Non-pigmented ciliary epithelial cell (primary cell): ENCODE results near the gene TMEM219.

Experiments used
- DNase-seq: peaks from one replicate; pipeline ENCODE4 v3.0.0-alpha.2; 2010; ENCODE audit warnings: low read depth

TMEM219 gene

DNA sequence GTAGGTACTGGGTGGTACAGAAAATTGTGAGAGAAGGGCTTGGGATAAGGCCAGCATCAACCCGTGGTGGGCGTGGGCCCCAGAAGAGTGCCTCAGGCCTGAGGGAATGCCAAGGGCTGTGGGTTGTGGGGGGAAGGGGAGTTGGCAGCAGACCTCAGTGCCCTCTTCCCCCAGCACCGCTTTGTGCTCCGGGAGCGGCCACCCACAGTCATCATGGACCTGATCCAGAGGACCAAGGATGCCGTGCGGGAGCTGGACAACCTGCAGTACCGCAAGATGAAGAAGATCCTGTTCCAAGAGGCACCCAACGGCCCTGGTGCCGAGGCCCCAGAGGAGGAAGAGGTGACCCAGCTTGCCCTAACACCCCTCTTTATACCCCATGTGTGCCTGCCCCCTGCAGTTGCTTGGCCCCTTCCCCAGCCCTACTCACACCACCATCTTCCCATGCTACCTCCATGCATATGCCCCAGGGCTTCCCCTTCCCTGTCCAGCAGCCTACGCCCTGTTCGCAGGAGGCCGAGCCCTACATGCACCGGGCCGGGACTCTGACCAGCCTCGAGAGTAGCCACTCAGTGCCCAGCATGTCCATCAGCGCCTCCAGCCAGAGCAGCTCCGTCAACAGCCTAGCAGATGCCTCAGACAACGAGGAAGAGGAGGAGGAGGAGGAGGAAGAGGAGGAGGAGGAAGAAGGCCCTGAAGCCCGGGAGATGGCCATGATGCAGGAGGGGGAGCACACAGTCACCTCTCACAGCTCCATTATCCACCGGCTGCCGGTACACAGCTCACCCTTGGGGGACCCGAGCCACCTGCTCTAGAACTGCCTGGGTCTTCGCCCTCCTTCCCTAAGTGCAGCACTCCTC lies 20.9 kb downstream of the TMEM219 start:
- no peak for DNase-seq

DNA sequence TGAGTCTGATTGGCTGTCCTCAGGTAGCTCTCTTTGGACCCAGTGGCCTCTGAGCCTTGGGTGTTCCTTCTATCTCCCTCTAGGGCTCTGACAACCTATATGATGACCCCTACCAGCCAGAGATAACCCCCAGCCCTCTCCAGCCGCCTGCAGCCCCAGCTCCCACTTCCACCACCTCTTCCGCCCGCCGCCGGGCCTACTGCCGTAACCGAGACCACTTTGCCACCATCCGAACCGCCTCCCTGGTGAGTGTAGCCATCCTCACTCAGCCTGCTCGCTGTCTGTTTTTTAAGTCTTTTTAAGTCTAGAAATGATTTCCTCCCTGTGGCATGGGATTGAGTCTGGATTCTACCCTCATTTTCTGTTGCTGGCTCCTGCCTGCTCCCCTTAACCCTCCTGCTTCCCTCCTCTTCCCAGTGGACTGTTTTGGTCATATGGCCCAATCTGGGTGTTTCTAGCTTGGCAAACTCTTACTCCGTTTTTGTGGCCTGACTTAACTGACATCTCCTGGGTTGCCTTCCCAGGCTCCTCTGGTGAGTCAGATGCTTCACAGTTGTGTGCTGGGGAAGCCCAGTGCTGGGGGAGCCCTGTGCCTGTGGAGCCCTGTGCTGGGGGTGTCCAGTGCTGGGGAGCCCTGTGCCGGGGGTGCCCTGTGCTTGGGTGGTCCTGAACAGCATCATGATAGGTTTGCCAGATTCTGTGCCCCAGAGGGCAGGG lies 21.7 kb downstream of the TMEM219 start:
- no peak for DNase-seq

DNA sequence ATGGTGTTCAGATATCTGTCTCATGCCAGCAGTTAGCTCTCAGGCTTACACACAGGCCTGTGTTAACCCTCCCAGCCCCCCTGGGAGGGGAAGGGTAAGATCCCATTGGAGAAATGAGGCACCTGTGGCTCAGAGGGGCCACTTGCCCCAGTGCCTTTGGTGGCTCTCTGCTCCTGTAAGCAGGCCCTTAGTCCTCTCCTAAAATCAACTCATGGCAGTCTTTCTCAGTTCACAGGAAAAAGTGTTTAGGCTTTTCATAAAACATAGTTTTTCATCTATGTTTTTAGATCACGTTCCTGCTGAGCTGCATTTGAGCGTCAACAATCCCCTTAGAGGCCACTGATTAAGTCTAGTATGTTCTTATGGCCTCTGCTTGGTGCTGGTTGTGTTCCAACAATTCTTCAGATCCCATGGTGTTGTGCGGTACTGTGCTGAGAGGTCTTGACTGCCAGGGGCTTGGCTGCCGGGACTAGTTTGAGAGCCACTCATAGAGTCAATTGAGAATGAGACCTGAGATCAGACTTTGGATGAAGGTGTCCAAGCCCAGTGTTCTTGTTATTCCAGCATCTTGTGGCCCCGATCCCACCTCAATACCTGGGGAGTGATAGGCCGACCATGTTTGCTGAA lies 22.4 kb downstream of the TMEM219 start:
- no peak for DNase-seq

DNA sequence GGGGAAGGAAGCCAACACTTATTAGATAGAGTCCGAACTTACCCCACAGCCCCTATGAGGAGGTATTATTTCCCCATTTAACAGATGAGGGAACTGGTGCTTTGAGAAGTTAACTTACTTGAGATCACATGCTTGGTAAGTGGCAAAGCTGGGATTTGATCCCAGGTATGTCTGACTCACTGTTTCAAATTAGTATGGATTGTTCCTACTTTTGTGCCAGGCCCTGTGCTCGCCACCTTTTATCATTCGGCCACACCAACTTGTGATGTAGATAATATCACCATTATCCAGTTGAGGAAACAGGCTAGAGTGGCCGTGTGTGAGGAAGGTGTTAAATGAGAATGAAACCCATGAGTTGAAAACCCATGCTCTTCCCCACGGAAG lies 22.9 kb downstream of the TMEM219 start:
- DNase-seq, result no peak

DNA sequence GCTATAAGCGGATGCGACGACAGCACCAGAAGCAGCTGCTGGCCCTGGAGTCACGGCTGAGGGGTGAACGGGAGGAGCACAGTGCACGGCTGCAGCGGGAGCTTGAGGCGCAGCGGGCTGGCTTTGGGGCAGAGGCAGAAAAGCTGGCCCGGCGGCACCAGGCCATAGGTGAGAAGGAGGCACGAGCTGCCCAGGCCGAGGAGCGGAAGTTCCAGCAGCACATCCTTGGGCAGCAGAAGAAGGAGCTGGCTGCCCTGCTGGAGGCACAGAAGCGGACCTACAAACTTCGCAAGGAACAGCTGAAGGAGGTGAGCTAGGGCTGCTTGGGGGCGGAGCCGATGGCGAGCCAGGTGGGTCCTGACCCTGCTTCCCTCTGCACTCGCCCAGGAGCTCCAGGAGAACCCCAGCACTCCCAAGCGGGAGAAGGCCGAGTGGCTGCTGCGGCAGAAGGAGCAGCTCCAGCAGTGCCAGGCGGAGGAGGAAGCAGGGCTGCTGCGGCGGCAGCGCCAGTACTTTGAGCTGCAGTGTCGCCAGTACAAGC lies 23.5 kb downstream of the TMEM219 start:
- no peak for DNase-seq

DNA sequence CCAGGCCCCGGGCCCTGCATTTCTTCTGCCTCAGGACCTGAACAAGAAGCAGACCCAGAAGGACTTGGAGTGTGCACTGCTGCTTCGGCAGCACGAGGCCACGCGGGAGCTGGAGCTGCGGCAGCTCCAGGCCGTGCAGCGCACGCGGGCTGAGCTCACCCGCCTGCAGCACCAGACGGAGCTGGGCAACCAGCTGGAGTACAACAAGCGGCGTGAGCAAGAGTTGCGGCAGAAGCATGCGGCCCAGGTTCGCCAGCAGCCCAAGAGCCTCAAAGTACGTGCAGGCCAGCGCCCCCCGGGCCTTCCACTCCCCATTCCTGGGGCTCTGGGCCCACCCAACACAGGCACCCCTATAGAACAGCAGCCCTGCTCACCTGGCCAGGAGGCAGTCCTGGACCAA lies 24.4 kb downstream of the TMEM219 start:
- no peak for DNase-seq

DNA sequence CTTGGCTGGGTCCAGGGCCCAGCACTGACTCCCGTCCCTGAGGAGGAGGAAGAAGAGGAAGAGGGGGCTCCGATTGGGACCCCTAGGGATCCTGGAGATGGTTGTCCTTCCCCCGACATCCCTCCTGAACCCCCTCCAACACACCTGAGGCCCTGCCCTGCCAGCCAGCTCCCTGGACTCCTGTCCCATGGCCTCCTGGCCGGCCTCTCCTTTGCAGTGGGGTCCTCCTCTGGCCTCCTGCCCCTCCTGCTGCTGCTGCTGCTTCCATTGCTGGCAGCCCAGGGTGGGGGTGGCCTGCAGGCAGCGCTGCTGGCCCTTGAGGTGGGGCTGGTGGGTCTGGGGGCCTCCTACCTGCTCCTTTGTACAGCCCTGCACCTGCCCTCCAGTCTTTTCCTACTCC lies 25.1 kb downstream of the TMEM219 start:
- no peak for DNase-seq

DNA sequence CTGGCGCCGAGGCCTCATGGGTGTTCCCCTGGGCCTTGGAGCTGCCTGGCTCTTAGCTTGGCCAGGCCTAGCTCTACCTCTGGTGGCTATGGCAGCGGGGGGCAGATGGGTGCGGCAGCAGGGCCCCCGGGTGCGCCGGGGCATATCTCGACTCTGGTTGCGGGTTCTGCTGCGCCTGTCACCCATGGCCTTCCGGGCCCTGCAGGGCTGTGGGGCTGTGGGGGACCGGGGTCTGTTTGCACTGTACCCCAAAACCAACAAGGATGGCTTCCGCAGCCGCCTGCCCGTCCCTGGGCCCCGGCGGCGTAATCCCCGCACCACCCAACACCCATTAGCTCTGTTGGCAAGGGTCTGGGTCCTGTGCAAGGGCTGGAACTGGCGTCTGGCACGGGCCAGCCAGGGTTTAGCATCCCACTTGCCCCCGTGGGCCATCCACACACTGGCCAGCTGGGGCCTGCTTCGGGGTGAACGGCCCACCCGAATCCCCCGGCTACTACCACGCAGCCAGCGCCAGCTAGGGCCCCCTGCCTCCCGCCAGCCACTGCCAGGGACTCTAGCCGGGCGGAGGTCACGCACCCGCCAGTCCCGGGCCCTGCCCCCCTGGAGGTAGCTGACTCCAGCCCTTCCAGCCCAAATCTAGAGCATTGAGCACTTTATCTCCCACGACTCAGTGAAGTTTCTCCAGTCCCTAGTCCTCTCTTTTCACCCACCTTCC lies 25.6 kb downstream of the TMEM219 start:
- DNase-seq, result no peak

DNA sequence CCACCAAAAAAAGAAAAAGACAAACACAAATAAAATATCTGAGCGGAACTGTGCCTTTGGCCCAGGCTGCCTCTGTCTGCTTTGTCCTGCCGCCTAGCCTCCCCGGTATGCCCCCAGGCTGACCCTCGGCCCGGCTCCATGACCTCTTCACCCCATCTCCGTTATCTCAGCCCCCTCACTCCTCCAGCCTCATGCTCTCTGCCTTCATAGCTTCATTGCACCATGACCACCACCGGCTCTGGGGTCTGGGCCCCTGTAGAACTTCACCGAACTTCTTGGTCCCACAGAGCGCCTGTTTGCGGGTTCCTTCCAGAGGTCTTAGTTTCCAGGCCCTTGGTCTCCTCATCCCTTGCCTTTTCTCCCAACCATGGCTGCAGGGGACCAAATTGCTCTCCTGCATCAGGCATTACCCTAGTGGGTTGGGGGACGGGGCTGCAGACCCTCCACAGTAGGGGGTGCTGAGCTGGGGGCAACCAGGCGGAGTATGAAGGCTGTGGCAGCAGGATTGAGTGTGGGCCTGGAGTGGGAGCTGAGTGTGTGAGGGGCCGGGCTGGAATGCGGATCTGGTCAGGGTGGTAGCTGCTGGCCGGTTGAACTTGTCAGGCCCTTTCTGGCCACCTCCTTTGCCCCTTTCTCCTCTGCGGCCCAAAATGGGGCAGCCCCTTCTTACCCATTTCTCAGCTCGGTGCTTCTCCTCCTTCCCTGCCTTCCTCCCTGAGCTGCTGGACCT lies 26.6 kb downstream of the TMEM219 start:
- DNase-seq, result no peak

DNA sequence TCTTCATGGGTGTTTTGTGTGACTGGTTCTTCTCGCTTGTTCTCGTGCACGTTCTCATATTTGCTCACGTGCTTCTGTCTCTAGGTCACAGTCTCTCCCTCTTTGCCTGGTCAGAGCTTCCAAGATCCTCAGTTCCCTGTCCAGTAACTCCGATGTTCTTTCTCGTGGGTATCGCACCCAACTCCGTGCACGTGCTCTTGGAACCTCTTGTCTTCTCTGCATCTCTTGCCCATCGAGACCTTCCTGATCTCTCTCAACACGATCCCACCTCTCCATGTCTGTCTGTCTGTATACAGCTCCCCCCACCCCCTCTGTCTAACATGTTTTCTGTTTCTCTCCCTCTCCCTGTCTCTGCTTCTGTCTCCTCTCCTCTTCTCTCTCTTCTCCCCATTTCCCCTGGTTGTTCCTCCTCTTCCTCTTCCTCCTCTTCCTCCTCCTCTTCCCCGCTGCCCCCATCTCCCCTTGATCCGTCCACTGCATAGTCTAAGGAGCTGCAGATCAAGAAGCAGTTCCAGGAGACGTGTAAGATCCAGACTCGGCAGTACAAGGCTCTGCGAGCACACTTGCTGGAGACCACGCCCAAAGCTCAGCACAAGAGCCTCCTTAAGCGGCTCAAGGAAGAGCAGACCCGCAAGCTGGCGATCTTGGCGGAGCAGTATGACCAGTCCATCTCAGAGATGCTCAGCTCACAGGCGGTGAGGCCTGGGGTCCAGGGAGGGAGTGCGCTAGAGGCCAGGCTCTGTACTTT lies 27.4 kb downstream of the TMEM219 start:
- DNase-seq, result no peak

DNA sequence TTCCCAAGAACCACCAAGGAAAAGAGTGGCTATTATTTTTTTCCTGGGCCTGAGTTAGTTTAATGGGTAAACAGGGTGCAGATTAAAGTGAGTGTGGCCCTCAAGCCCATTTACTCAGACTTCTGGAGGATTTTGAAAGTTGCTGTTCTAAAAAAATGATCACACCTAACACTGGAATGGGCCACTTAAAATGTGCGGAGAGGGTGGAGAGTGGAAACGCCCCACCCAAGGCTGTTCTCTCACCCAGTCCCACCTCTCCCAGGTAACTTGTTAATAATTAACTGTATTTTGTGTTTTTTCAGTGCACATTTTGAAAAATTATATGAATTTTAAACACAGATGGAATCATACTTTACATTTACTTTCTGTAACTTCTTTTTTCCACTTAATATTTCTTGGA lies 28.2 kb downstream of the TMEM219 start:
- DNase-seq, result no peak

DNA sequence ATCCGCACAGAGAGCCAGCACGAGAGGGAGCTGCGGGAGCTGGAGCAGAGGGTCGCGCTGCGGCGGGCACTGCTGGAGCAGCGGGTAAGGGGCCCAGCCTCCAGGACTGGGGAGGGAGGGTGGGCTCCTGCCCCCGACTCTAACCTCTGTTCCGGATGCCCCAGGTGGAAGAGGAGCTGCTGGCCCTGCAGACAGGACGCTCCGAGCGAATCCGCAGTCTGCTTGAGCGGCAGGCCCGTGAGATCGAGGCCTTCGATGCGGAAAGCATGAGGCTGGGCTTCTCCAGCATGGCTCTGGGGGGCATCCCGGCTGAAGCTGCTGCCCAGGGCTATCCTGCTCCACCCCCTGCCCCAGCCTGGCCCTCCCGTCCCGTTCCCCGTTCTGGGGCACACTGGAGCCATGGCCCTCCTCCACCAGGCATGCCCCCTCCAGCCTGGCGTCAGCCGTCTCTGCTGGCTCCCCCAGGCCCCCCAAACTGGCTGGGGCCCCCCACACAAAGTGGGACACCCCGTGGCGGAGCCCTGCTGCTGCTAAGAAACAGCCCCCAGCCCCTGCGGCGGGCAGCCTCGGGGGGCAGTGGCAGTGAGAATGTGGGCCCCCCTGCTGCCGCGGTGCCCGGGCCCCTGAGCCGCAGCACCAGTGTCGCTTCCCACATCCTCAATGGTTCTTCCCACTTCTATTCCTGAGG lies 29.1 kb downstream of the TMEM219 start:
- no peak for DNase-seq

DNA sequence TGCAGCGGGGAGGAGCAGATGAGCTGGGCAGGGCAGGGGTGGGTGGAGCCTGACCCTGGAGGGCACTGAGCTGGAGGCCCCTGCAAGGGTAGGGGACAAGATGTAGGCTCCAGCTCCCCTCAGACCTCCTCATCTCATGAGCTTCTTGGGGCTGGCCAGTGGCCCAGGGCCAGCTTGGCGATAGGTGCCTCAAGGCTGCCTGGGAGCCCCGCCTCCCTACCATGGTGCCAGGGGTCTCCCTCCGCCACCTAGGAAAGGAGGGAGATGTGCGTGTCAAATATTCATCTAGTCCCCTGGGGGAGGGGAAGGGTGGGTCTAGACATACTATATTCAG lies 29.7 kb downstream of the TMEM219 start:
- DNase-seq, result no peak

DNA sequence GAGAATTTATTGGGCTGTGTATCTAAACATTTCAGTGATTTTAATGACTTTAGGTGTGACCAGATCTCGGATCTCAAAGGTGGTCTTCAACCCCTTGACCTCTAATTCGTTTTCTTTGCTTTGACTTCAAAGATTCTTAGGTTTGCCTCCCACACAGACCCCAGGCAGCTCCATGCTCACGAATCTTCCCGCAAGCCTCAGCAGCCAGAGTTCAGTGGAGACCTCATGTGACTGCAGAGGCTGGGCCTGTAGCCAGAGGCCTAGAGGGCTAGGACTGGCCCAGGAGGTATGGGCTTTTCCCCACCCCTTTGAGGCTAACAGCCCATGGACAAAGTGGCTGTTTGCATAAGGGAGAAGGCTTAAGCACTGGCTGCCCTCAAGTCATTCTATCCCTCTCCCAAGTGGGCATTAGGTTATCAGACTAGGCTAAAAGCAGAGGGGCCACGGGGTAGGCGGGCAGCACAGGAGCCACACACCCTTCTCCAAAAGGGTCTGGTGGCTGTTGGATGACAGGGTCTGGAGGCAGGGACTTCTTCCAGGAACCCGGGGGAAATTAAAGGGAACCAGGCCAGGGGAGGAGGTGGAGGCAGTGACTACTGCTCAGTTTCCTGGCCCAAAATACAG lies 30.6 kb downstream of the TMEM219 start:
- no peak for DNase-seq

DNA sequence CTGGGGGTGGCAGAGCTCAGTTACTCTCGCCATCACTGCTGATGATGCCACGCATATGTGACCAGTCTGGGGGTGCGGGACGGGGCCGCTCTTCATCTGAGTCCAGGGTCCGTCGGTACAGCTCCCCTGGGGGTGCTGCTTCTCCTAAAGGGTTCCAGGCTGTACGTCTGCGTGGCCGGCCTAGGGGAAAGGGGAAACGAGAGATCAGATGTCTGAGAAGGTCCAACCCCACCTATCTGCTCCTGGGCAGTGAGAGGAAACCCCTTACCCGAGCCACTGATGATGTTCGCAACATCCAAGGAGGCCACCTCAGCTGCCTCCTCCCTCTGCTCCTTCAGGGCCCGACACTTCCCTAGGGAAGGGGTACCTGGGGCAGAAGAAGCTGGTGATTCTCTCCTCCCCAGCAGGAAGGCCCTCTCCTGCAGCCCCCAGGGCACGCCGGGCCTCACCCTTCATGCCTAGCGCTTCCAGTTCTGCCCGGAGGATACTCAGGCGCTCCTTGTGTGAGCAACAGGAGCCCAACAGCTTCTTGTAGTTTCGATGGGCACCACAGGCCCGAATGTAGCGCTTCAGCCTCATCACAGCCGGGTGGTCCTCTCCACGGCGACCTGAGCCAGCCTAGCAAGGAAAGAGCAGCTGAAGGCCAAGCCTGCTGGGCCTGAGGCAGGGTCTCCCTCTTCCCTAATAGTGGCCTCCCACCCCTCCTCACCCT lies 31.5 kb downstream of the TMEM219 start:
- no peak for DNase-seq

DNA sequence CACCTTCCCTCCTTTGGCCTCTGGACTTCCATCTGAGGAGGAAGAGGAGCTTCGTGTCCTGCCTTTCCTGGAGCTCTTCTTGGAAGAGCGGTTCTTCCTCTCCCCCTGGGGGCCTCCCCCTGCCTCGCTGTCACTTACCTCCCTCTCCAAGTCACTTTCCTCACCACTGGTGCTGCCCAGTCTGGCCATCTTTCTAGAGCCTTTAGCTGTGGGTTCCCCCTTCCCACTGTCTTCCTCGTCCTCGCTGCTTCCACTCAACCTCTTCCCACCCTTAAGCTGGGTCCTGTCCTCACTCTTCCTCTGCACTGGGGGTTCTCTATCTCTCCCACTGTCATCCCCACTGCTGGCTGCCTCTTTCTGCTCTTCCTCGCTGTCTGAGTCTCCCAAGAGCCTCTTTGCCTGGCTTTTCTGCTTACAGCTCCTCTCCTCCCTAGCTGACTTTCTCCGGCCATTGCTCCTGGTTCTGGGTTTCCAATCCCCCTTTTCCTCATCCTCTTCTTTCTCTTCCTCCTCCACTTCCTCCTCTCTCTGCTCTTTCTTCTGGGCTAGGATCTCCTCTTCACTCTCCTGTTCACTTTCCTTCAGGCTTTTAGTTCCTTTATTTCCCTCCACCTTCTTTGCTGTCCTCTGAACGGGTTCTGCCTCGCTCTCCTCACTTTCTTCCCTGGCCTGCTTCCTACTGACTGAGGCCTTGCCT lies 32.2 kb downstream of the TMEM219 start:
- no peak for DNase-seq

DNA sequence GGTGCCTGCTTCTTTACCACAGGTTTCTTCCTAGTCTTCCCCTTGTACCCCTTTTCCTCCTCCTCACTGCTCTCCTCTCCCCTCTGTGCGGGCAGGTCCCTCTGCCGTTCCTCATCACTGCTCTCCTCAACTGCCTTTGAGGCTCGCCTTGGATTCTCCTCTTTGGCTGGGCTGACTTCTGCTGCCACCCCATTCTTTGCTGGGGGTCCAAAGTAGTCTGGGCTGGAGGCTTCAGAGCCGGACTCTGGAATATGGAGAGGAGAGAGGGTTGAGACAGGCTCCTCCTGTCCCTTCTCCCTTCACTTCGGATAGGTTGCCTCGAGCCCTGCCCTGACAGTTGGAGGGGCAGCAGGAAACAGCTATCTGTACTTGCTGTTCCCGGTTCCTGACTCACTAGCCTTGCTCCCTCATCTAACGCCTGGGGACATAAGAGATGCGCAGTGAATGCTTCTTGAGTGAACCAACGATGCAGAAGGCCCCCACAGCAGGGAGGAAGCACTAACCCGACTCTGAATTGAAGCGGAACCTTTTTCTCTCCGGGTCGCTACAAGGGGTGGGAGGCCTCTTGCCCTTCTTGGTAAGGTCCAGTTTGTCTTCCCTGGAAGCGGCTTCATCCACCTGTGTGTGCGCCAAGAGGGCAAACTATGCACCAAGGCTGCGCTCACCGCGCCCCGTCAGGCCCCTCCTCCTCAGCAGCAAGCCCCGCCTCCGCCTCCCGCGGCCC lies 32.9 kb downstream of the TMEM219 start:
- no peak for DNase-seq
